SK-N-SH (cell line): ENCODE results near the gene SMAD7. TPM values are rescaled to one million over a fixed set of nuclear protein-coding genes. Genes with fewer than 3 reads are reported as not detected.
A peak's percentile ranks its signal among the peaks of the same experiment; 100 is the strongest.

ENCODE experiments used
- CTCF ChIA-PET: fragments of 300-600, 350-600 bp; formaldehyde crosslinking; extraction: SDS; loops from one replicate; lab custom pipeline; 2021; lab: Yijun Ruan, JAX
- POLR2A ChIA-PET: fragments of 350-600 bp; sonication (Branson Sonifier 250); formaldehyde crosslinking; extraction: SDS; loops from one replicate; lab custom pipeline; 2020; ENCODE audit warnings: antibody characterized with exemption, inconsistent platforms; lab: Yijun Ruan, JAX
- DNase-seq: peaks from one replicate; pipeline ENCODE4 v3.0.0; 2012
- H2AFZ ChIP-seq: fragments of 200-600 bp; sonication (generic); 2 replicates; pipeline ENCODE4 v1.8.1; 2016; ENCODE audit warnings: antibody characterized with exemption, mild to moderate bottlenecking, low read depth
- H3F3A ChIP-seq: fragments of 200-600 bp; sonication (generic); replicated peaks from 2 replicates; pipeline ENCODE3; 2016; ENCODE audit warnings: antibody characterized with exemption, mild to moderate bottlenecking; ENCODE audit not compliant: insufficient read depth
- H3K27ac ChIP-seq, 2 experiments: fragments of 200-500 bp in 1 of 2; fragments of 200-600 bp in 1 of 2; sonication (Bioruptor generic) in 1 of 2; sonication (generic), shearing (Covaris generic) in 1 of 2; 2 replicates each; pipeline versions ENCODE4 v1.5.1 to v1.6.1; 2014 to 2016; ENCODE audit warnings: low read depth in 2 of 2, inconsistent platforms in 1 of 2, low read length in 1 of 2, mild to moderate bottlenecking in 1 of 2, mixed read lengths in 1 of 2
- H3K27me3 ChIP-seq: fragments of 200-600 bp; sonication (generic), shearing (Covaris generic); 2 replicates; pipeline ENCODE4 v1.6.1; 2016; ENCODE audit warnings: mixed run types; ENCODE audit not compliant: insufficient read depth
- H3K36me3 ChIP-seq, 2 experiments: fragments of 200-500 bp in 1 of 2; fragments of 200-600 bp in 1 of 2; sonication (Bioruptor generic) in 1 of 2; sonication (generic) in 1 of 2; replicated peaks in 1 of 2; 2 replicates each; pipeline versions ENCODE3 to v1.5.1; 2014 to 2016; ENCODE audit warnings: low read length in 1 of 2, mild to moderate bottlenecking in 1 of 2; ENCODE audit not compliant: insufficient read depth in 2 of 2, control insufficient read depth in 1 of 2
- H3K4me1 ChIP-seq, 2 experiments: fragments of 200-500 bp in 1 of 2; fragments of 200-600 bp in 1 of 2; sonication (Bioruptor generic) in 1 of 2; sonication (generic), shearing (Covaris generic) in 1 of 2; 2 replicates each; pipeline versions ENCODE4 v1.5.1 to v1.6.1; 2014 to 2016; ENCODE audit warnings: low read depth in 1 of 2, low read length in 1 of 2, mixed run types in 1 of 2; ENCODE audit not compliant: insufficient read depth in 2 of 2, control insufficient read depth in 1 of 2
- H3K4me2 ChIP-seq: fragments of 200-600 bp; sonication (generic), shearing (Covaris generic); 2 replicates; pipeline ENCODE4 v1.6.1; 2017; ENCODE audit warnings: mixed run types
- H3K4me3 ChIP-seq, 2 experiments: fragments of 200-500 bp in 1 of 2; fragments of 200-600 bp in 1 of 2; sonication (Bioruptor generic) in 1 of 2; sonication (generic), shearing (Covaris generic) in 1 of 2; 2 replicates each; pipeline versions ENCODE4 v1.5.1 to v1.8.1; 2014 to 2016; ENCODE audit warnings: low read depth in 2 of 2, inconsistent platforms in 1 of 2, low read length in 1 of 2, mild to moderate bottlenecking in 1 of 2, mixed read lengths in 1 of 2, moderate library complexity in 1 of 2
- H3K79me2 ChIP-seq: fragments of 200-600 bp; sonication (generic); 2 replicates; pipeline ENCODE4 v1.8.1; 2017; ENCODE audit warnings: mild to moderate bottlenecking; ENCODE audit not compliant: insufficient read depth
- H3K9ac ChIP-seq: fragments of 200-600 bp; sonication (generic); 2 replicates; pipeline ENCODE4 v1.6.1; 2017; ENCODE audit warnings: mixed run types
- H3K9me2 ChIP-seq: fragments of 200-600 bp; sonication (generic); 2 replicates; pipeline ENCODE4 v1.6.1; 2017; ENCODE audit warnings: mixed run types
- H3K9me3 ChIP-seq: fragments of 200-600 bp; sonication (generic); 2 replicates; pipeline ENCODE4 v1.6.1; 2017; ENCODE audit warnings: mixed run types, mild to moderate bottlenecking, moderate library complexity
- H4K20me1 ChIP-seq: fragments of 200-600 bp; sonication (generic); 2 replicates; pipeline ENCODE4 v1.6.1; 2017; ENCODE audit warnings: mild to moderate bottlenecking, mixed run types; ENCODE audit not compliant: insufficient read depth
- CTCF ChIP-seq: fragments of 200-600 bp; sonication (generic); IDR thresholded peaks from 2 replicates; pipeline ENCODE4 v1.6.1; 2017; ENCODE audit warnings: antibody characterized with exemption, mild to moderate bottlenecking, moderate library complexity
- ELF1 ChIP-seq: IDR thresholded peaks from 2 replicates; pipeline ENCODE4 v1.4.0; 2012
- NFIC ChIP-seq: IDR thresholded peaks from 2 replicates; pipeline ENCODE4 v1.4.0; 2012; ENCODE audit warnings: borderline replicate concordance
- RAD21 ChIP-seq: IDR thresholded peaks from 2 replicates; pipeline ENCODE4 v1.6.1; 2012; ENCODE audit warnings: mild to moderate bottlenecking, low read length
- RCOR1 ChIP-seq: fragments of 150-350 bp; IDR thresholded peaks from 2 replicates; pipeline ENCODE4 v1.6.1; 2017; ENCODE audit warnings: antibody characterized with exemption, low read length
- REST ChIP-seq: IDR thresholded peaks from 2 replicates; pipeline ENCODE4 v1.6.1; 2012; ENCODE audit warnings: mild to moderate bottlenecking, low read depth, low read length, moderate library complexity
- RXRA ChIP-seq: IDR thresholded peaks from 2 replicates; pipeline ENCODE4 v1.4.0; 2012; ENCODE audit warnings: low read depth, mild to moderate bottlenecking, borderline replicate concordance
- SMC3 ChIP-seq: IDR thresholded peaks from 2 replicates; pipeline ENCODE4 v1.6.1; 2012; ENCODE audit warnings: low read depth, low read length, improper control_type of control experiment
- TEAD4 ChIP-seq: IDR thresholded peaks from 2 replicates; pipeline ENCODE4 v1.4.0; 2012; ENCODE audit warnings: mild to moderate bottlenecking, borderline replicate concordance; ENCODE audit not compliant: insufficient read depth
- whole genome bisulfite sequencing: methylation state at CpG from one replicate; pipeline ENCODE4 v1.1.6; 2017; ENCODE audit warnings: low lambda C conversion rate; 5-methylcytosine and 5-hydroxymethylcytosine counted together
- polyA plus RNA-seq, 3 experiments: library from polyadenylated mRNA; depleted of rRNA; stranded (reverse); fragments of >200 nt; gene quantifications; 2 replicates each; pipeline ENCODE4 v1.2.3, GENCODE V29; 2012

Gene SMAD7
- polyA plus RNA-seq, 1 of the 3 experiments (the other 2 are of a cell fraction) = 20.0 TPM

GRCh38 chr18:48925491-48925780, 25.3 kb downstream of the SMAD7 start (continued):
- TF ChIP-seq CTCF = no peak
- TF ChIP-seq SMC3 = no peak
- TF ChIP-seq ELF1 = no peak

GRCh38 chr18:48924630-48925490, 25.9 kb downstream of the SMAD7 start:
- Histone ChIP-seq H4K20me1 (peaks cover 95% of the 10 kb centered on the region), H3K27ac (peak overlapping the region; percentile 85 to 91), H3K4me3 (no peak overlapping the region), H3K79me2 (peaks cover 99% of the 10 kb centered on the region), H3K36me3 (peaks cover 20 to 29% of the 10 kb centered on the region in 2 experiments), H3F3A (peaks cover 74% of the 10 kb centered on the region), H3K9me3 (no peaks in the 10 kb centered on the region), H3K9me2 (no peaks in the 10 kb centered on the region), H3K4me1 (peaks cover 79 to 80% of the 10 kb centered on the region in 2 experiments), H3K9ac (peak overlapping the region; percentile 33; the same call in 1 of the 2 replicates), H2AFZ (no peak overlapping the region), H3K27me3 (no peaks in the 10 kb centered on the region), H3K4me2 (peak overlapping the region; percentile 78; the same call in 1 of the 2 replicates)
- TF ChIP-seq RCOR1 (no peak), TEAD4 (no peak), RXRA (no peak), CTCF (no peak), RAD21 (no peak), REST (no peak), ELF1 (no peak), NFIC (no peak)
- no peak for DNase-seq
- CTCF ChIA-PET = interaction anchor here (1.1 to 1.5 kb wide), 2 partner anchors 8 to 27 kb away, joined by 3 read pairs; no protein-coding TSS in a partner anchor
- POLR2A ChIA-PET = interaction anchor here (0.6 to 1.0 kb wide), 2 partner anchors 9 to 75 kb away, joined by 3 read pairs; no protein-coding TSS in a partner anchor
- 83% methylated on average over 16 of the region's 17 CpGs for WGBS
